Metanephros (tissue), 1 donor: ENCODE results near the gene KCNAB2. TPM values are rescaled to one million over a fixed set of nuclear protein-coding genes. Genes with fewer than 3 reads are reported as not detected.

Experiments
- total RNA-seq: library from RNA; depleted of rRNA; stranded (reverse); fragments of >200 nt; gene quantifications from one replicate; pipeline ENCODE4 v1.2.3, GENCODE V29; 2014

KCNAB2 gene
- total RNA-seq = 8.5 TPM

DNA sequence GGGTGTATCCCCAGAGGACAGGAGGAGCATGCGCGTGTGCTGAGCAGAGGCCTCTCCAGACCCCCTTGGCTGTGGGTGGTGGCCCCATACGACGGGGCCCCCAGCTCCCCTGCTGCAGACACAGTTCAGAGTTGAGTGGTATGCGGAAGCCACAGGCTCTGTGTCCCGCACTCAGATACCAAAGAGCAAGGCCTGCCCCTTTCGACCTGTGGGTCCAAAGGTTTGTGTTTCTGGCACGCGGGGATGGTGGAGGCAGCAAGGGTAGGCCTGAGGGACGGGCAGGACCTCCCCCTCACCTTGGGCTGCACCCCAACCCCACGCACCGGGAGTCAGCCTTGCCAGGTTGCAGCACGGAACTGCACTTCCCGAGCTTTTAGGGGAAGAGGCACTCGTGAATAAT is at the start of gene KCNAB2:
Gene KCNAB2 (plus strand): TSS at position 328 of the 400 bp plus-strand sequence. CDS start 5,649 bp downstream, outside the sequence.

Other genes with a start within 250 kb of the KCNAB2 start
- gene NPHP4, start 53.5 kb upstream of the KCNAB2 start, total RNA-seq = 13.8 TPM
- 0.41 TPM for gene CHD5, start 134.4 kb downstream of the KCNAB2 start, total RNA-seq
- gene RPL22, start 153.7 kb downstream of the KCNAB2 start, total RNA-seq = 205 TPM
- 47.1 TPM for gene RNF207, start 160.2 kb downstream of the KCNAB2 start, total RNA-seq
- gene ICMT, start 190.1 kb downstream of the KCNAB2 start, total RNA-seq = 60.0 TPM
- gene HES3, start 198.3 kb downstream of the KCNAB2 start, total RNA-seq = not detected
- gene GPR153, start 215.2 kb downstream of the KCNAB2 start, total RNA-seq = 6.2 TPM